HG02798 (cell line): ENCODE measurements around the gene DMBX1.
A peak's percentile ranks its signal among the peaks of the same experiment; 100 is the strongest.

Experiments used
- ATAC-seq: cut with Tn5 transposase; IDR thresholded peaks from one replicate; pipeline ENCODE4 v1.9.1; 2021; ENCODE audit warnings: mild to moderate bottlenecking; ENCODE audit not compliant: unreplicated experiment, poor library complexity

Gene DMBX1

GRCh38 chr1:46458846-46459245 lies 30.8 kb upstream of the DMBX1 start:
- no peak for ATAC-seq

DNA sequence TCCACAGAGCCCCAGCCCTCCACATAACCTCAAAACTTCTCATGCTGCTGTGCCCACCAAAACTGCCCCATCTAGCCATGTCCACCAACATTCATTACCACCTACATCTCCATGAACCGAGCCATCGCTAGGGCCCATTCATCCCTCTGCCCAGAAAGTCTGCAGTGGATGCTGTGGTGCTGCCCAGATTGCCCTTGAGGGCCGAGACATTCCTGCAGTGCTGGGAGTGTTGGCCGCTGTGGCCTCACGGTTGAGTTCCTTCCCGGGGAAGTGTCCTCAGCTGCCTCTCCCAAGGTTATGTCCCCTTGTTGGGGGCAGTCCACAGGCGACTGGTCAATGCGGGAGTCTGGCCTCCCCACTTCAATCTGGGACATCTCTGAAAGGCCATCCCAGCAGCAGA lies 30.3 kb upstream of the DMBX1 start:
- no peak for ATAC-seq

DNA sequence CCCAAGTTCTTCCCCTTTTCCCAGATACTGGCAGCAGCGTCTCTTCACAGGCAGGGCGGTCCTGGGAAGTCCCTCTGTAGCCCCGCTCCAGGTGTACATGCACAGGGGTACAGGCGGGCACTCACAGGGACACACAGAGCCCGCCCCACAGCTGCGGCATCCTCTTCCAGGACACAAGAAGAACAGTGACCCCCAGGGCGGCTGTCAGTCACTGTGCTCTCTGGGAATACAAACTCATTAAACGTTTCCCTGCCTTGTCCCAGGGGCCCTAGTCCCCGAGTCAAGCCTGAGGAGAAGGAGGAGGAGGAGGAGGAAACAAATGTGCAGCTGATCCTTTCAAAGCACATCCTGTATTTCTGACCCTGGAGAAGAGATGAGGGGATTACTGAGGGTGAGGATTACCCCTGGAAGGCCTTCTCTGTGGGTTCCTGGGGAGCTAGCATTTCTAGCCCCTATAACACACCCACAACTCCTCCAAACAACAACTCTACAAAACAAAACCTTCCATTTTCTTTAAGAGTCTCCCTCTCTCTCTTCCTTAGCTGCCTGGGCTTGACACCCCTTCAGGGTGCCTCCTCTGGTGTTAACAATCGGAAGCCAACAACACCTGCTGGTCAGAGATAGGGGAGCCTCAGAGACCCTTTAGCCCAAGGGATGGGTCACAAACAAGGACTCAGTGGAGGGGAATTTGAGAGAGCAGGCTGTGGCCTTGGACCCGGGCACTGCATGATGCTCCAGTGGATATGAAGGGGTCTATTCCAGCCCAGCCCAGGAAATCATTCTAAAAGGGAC lies 28.4 kb upstream of the DMBX1 start:
- no peak for ATAC-seq

- no peak for ATAC-seq
Observed at GRCh38 chr1:46461809-46462448, 27.7 kb upstream of the DMBX1 start.

- no peak for ATAC-seq
Observed at GRCh38 chr1:46464013-46464548, 25.6 kb upstream of the DMBX1 start.

DNA sequence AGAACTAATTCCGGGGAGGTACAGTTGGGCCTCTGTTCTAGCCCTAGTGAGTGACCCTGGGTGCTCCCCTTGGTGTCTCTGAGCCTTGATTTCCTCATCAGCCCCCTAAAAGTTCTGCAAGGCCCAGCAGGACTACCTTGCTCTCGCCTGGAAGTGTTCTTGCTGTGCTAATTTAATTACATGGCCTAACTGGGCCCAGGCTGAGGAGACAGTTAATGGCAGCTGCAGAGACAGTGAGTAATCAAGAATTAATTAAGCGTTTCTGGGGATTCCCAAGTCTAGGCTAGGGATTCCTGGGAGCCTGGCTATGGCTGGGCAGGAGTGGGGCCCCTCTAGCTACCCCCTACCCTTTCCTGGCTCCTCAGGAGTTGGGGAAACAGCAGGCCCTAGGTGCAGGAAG lies 24.7 kb upstream of the DMBX1 start:
- ATAC-seq = no peak

DNA sequence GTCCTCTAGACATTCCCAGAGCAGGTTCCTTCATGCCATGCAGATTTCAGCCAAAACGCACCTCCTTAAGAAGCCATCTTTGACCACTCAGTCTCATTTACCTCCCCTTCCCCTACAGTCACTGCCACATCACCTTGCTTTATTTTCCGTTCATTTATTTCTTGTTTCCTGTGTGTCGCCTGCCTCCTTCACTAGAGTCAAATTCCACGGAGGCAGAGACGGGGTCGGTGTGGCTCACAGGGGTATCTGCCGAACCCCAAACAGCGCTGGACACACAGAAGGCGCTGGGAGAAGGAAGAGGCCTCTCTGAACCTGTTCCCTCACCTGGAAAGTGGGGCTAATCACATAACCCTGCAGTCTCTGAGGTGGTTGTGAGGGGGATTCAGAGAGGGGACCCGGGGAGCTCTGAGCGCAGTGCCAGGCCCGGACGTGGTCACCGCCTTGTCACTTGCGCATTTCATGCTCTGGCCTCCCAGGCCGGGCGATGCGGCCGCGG lies 23.6 kb upstream of the DMBX1 start:
- no peak for ATAC-seq

- no peak for ATAC-seq
Observed at GRCh38 chr1:46466477-46467182, 23.0 kb upstream of the DMBX1 start.

GRCh38 chr1:46467183-46467504 lies 22.5 kb upstream of the DMBX1 start:
- no peak for ATAC-seq

DNA sequence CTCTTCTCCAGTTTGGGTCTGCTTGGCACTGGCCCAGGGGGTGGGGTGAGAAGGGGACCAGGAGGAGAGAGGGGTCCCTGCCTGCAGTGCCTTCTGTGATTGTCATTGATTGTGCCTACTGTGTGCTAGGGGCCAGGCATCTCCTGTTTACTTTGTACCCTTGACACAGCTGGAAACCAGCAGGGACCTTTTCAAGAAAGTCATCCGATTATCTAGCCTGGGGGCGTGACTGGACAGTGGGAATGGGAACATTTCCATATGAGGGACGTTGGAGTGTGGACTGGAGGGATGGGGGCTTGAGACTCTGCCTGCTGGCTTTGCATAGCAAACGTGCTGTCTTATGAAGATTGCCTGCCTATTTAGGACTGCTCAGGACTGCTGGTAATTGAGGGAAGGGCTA lies 19.8 kb upstream of the DMBX1 start:
- no peak for ATAC-seq

GRCh38 chr1:46471848-46472492 lies 17.7 kb upstream of the DMBX1 start:
- no peak for ATAC-seq

- no peak for ATAC-seq
Observed at GRCh38 chr1:46472498-46473181, 17.0 kb upstream of the DMBX1 start.

- no peak for ATAC-seq
Observed at GRCh38 chr1:46473991-46474390, 15.6 kb upstream of the DMBX1 start.

- ATAC-seq = no peak
Observed at GRCh38 chr1:46474570-46474969, 15.1 kb upstream of the DMBX1 start.

DNA sequence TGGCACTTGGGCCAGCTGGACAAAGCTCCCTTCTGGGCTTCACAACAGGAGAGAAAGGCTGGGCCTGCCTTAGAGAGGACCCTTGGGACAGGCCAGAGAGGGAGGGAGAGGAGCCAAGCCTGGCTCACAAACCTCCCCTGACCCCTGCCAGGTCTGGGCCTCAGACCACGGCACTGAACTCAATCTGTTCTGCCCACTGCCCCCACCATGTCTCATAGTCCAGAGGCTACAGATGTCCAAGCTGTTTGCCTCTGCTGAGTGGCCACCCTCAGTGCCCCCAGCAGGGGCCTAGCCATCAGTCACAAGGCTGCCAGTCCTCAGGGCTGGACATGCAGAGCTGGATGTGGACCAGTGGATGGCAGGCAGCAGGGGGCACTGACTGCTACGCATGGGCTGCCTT lies 13.0 kb upstream of the DMBX1 start:
- ATAC-seq = no peak

- ATAC-seq = peak; percentile 76
Observed at GRCh38 chr1:46477153-46477929, 12.3 kb upstream of the DMBX1 start.

DNA sequence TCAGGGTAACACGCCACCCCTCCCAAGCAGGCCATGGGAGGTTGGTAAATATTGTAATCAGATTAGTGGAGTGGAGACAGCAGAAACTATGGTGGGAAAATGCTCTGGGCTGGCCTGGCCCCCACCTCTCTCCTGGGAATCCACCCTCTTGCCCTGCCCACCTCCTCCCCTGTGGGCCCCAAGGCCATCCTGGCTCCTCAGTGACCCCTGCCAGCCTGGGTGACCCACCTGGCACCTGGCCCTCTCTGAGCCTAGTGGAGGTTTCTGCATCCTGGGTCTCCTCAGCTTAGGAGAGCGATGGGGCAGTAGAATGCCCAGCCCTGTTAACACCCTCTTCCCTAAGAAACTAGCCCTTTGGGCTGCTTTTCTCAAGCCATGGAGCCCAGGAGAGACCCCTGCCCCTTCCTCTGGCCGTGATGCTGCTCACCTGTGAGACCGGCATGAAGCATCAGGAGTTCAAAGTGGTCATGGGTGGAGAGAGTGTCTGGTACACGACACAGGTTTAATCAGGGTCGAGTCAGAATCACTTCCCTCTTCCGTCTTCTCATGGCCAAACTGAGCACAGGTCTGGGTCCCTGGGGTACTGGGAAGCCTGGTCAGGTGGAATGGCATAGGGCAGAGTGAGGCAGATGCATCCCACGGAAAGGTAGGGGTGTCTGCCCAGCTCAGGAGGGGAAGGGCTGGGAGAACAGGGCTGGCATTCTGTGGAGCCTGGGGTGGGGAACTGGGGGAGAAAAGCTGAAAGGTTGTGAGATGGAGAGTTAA lies 10.7 kb upstream of the DMBX1 start:
- no peak for ATAC-seq

- no peak for ATAC-seq
Observed at GRCh38 chr1:46479744-46480350, 9.8 kb upstream of the DMBX1 start.
